ENCODE data around the gene CAV2.
"Not testable (repeated sequence)": the region's sequence is repeated elsewhere in the genome, so short reads cannot be mapped to it uniquely, and the experiment has no call there.

The CAV2 gene

GRCh38 chr7:116483271-116483942, 16.1 kb upstream of the CAV2 start:
- H3K4me3 ChIP-seq (ENCODE audit: control insufficient read depth, low read depth, low read length) = no peak overlapping the region
- DNase-seq (ENCODE audit: low read depth) = no peak
- no peak for TF ChIP-seq CTCF (IDR thresholded peaks at IDR 0.05; ENCODE audit: control insufficient read depth, insufficient read depth, low read depth, low read length, missing control alignments)

GRCh38 chr7:116484389-116484788, 15.1 kb upstream of the CAV2 start:
- not testable (repeated sequence) for DNase-seq (ENCODE audit: low read depth); H3K4me3 ChIP-seq (ENCODE audit: control insufficient read depth, low read depth, low read length)

GRCh38 chr7:116487907-116488521, 11.5 kb upstream of the CAV2 start:
- DNase-seq (ENCODE audit: low read depth) = no peak
- TF ChIP-seq CTCF (IDR thresholded peaks at IDR 0.05; ENCODE audit: control insufficient read depth, insufficient read depth, low read depth, low read length, missing control alignments) = no peak
- no peak overlapping the region for H3K4me3 ChIP-seq (ENCODE audit: control insufficient read depth, low read depth, low read length)

- DNase-seq (ENCODE audit: low read depth) = no peak
- no peak for TF ChIP-seq CTCF (IDR thresholded peaks at IDR 0.05; ENCODE audit: control insufficient read depth, insufficient read depth, low read depth, low read length, missing control alignments)
- H3K4me3 ChIP-seq (ENCODE audit: control insufficient read depth, low read depth, low read length) = no peak overlapping the region
Observed at GRCh38 chr7:116490351-116490750, 9.2 kb upstream of the CAV2 start.

- no peak for TF ChIP-seq CTCF (IDR thresholded peaks at IDR 0.05; ENCODE audit: control insufficient read depth, insufficient read depth, low read depth, low read length, missing control alignments)
- no peak overlapping the region for H3K4me3 ChIP-seq (ENCODE audit: control insufficient read depth, low read depth, low read length)
- DNase-seq (ENCODE audit: low read depth) = no peak
Observed at GRCh38 chr7:116491887-116492653, 7.5 kb upstream of the CAV2 start.

GRCh38 chr7:116492654-116493109, 6.9 kb upstream of the CAV2 start:
- H3K4me3 ChIP-seq (ENCODE audit: control insufficient read depth, low read depth, low read length) = no peak overlapping the region
- DNase-seq (ENCODE audit: low read depth) = no peak
- no peak for TF ChIP-seq CTCF (IDR thresholded peaks at IDR 0.05; ENCODE audit: control insufficient read depth, insufficient read depth, low read depth, low read length, missing control alignments)

- no peak for TF ChIP-seq CTCF (IDR thresholded peaks at IDR 0.05; ENCODE audit: control insufficient read depth, insufficient read depth, low read depth, low read length, missing control alignments)
- H3K4me3 ChIP-seq (ENCODE audit: control insufficient read depth, low read depth, low read length) = no peak overlapping the region
- no peak for DNase-seq (ENCODE audit: low read depth)
Observed at GRCh38 chr7:116493449-116493848, 6.1 kb upstream of the CAV2 start.
